PC-3 (cell line): ENCODE data around the gene TRABD2B.

Experiments used
- CTCF ChIP-seq: fragments of 300-600 bp; sonication (generic); conservative IDR thresholded peaks from 2 replicates; pipeline ENCODE4 v1.5.1; 2017; ENCODE audit warnings: antibody characterized with exemption, low read depth, mild to moderate bottlenecking, low read length
- EZH2 ChIP-seq: fragments of 300-600 bp; sonication (generic); IDR thresholded peaks from one replicate; pipeline ENCODE4 v1.6.1; 2017; ENCODE audit warnings: antibody characterized with exemption, mild to moderate bottlenecking, low read length; ENCODE audit not compliant: unreplicated experiment
- EZH2phosphoT487 ChIP-seq: fragments of 300-600 bp; sonication (generic); IDR thresholded peaks from 2 replicates; pipeline ENCODE4 v1.6.1; 2018; ENCODE audit warnings: mild to moderate bottlenecking, antibody characterized with exemption, low read length, borderline replicate concordance

GRCh38 chr1:47998396-47998990 is 1.3 kb upstream of the TRABD2B start:
- TF ChIP-seq EZH2 (no peak), CTCF (no peak), EZH2phosphoT487 (no peak)
